ENCODE measurements around the gene HUWE1.
"Not testable (repeated sequence)": the region's sequence is repeated elsewhere in the genome, so short reads cannot be mapped to it uniquely, and the experiment has no call there.

HUWE1 gene

GRCh38 chrX:53606456-53606855 is 80.1 kb downstream of the HUWE1 start:
- DNase-seq: no peak

- no peak for DNase-seq
These were observed 81.5 kb downstream of the HUWE1 start for GRCh38 chrX:53605004-53605403.

- DNase-seq: no peak
These were observed 86.6 kb downstream of the HUWE1 start for GRCh38 chrX:53599781-53600396.

GRCh38 chrX:53598169-53598568 is 88.3 kb downstream of the HUWE1 start:
- no peak for DNase-seq

- DNase-seq: no peak
These were observed 91.2 kb downstream of the HUWE1 start for GRCh38 chrX:53595266-53595810.

- no peak for DNase-seq
These were observed 92.2 kb downstream of the HUWE1 start for GRCh38 chrX:53594354-53594753.

GRCh38 chrX:53587795-53588420 is 98.6 kb downstream of the HUWE1 start:
- no peak for DNase-seq

GRCh38 chrX:53584891-53585290 is 101.6 kb downstream of the HUWE1 start:
- DNase-seq: no peak

- no peak for DNase-seq
These were observed 102.9 kb downstream of the HUWE1 start for GRCh38 chrX:53583571-53583970.

- no peak for DNase-seq
These were observed 105.6 kb downstream of the HUWE1 start for GRCh38 chrX:53580742-53581504.

- no peak for DNase-seq
These were observed 115.0 kb downstream of the HUWE1 start for GRCh38 chrX:53571494-53571893.

GRCh38 chrX:53563324-53563723 is 123.2 kb downstream of the HUWE1 start:
- no peak for DNase-seq

GRCh38 chrX:53561912-53562311 is 124.6 kb downstream of the HUWE1 start:
- no peak for DNase-seq

GRCh38 chrX:53558646-53559045 is 127.9 kb downstream of the HUWE1 start:
- DNase-seq: no peak

GRCh38 chrX:53556868-53557267 is 129.7 kb downstream of the HUWE1 start:
- DNase-seq: no peak

GRCh38 chrX:53550756-53551463 is 135.6 kb downstream of the HUWE1 start:
- DNase-seq: no peak

- no peak for DNase-seq
These were observed 138.9 kb downstream of the HUWE1 start for GRCh38 chrX:53547668-53548067.

- DNase-seq: no peak
These were observed 141.6 kb downstream of the HUWE1 start for GRCh38 chrX:53544936-53545335.

- DNase-seq: no peak
These were observed 147.7 kb downstream of the HUWE1 start for GRCh38 chrX:53538781-53539180.

GRCh38 chrX:53531255-53531966 is 155.1 kb downstream of the HUWE1 start:
- DNase-seq: not testable (repeated sequence)

GRCh38 chrX:53526999-53527398 is 159.5 kb downstream of the HUWE1 start:
- DNase-seq: no peak

- no peak for DNase-seq
These were observed 175.2 kb downstream of the HUWE1 start for GRCh38 chrX:53511322-53511721.

- DNase-seq: not testable (repeated sequence)
These were observed 182.5 kb downstream of the HUWE1 start for GRCh38 chrX:53504035-53504434.

Measured in bone marrow (tissue), 2 donors.